Lower lobe of right lung (tissue), 2 donors: ENCODE data around the gene KCNH5. TPM values are rescaled to one million over a fixed set of nuclear protein-coding genes. Genes with fewer than 3 reads are reported as not detected.

Experiments used
- ATAC-seq, 2 donors: fragments of 200-7000 bp; cut with Tn5 transposase; one replicate each; pipeline ENCODE4 v1.9.1; 2020 to 2022; ENCODE audit warnings: mild to moderate bottlenecking in 2 of 2, moderate library complexity in 2 of 2
- DNase-seq: peaks from one replicate; pipeline ENCODE4 v3.0.0-alpha.2; 2020
- H3K27ac ChIP-seq: fragments of 200-600 bp; one replicate; pipeline ENCODE4 v1.8.0; 2022
- H3K27me3 ChIP-seq: fragments of 200-600 bp; one replicate; pipeline ENCODE4 v1.8.0; 2022; ENCODE audit warnings: low read depth
- H3K36me3 ChIP-seq: fragments of 200-600 bp; one replicate; pipeline ENCODE4 v1.8.0; 2022; ENCODE audit warnings: mild to moderate bottlenecking
- H3K4me1 ChIP-seq: fragments of 200-600 bp; one replicate; pipeline ENCODE4 v1.8.0; 2022
- H3K4me3 ChIP-seq: fragments of 200-600 bp; one replicate; pipeline ENCODE4 v1.8.0; 2022; ENCODE audit warnings: mild to moderate bottlenecking
- H3K9me3 ChIP-seq: fragments of 200-600 bp; one replicate; pipeline ENCODE4 v1.8.0; 2022
- CTCF ChIP-seq: fragments of 200-600 bp; IDR thresholded peaks from one replicate; pipeline ENCODE4 v1.8.0; 2022; ENCODE audit warnings: antibody characterized with exemption, mild to moderate bottlenecking
- intact Hi-C: fragments of 100-400 bp; cut with DNase I; formaldehyde crosslinking; loops from one replicate; pipeline ENCODE4 v1.11.0; 2022
- total RNA-seq: library from RNA; stranded (reverse); fragmentation: NEBNext Ultra II Directional; extraction: Animal tissue kit (Norgen Biotek cat#: 25700); gene quantifications from one replicate; pipeline ENCODE4 v1.2.1, GENCODE V29; 2021
- donor health status: DM: no; HTN: yes; CAD: no; lungs with severe emphysema.

The KCNH5 gene
- total RNA-seq, 1 donor from 2014 or later = not detected

GRCh38 chr14:62709773-62710172 is 335.5 kb downstream of the KCNH5 start:
- TF ChIP-seq CTCF = no peak

GRCh38 chr14:62706217-62706616 is 339.0 kb downstream of the KCNH5 start:
- ATAC-seq = no peak
- TF ChIP-seq CTCF = no peak
- Histone ChIP-seq H3K4me1 (no peaks in the 10 kb centered on the region), H3K9me3 (no peaks in the 10 kb centered on the region), H3K4me3 (no peak overlapping the region), H3K27ac (no peak overlapping the region), H3K36me3 (no peaks in the 10 kb centered on the region), H3K27me3 (no peaks in the 10 kb centered on the region)
- no peak for DNase-seq
- intact Hi-C loops = no loop called here

More at GRCh38 chr14:62709773-62710172, 335.5 kb downstream of the KCNH5 start:
- Histone ChIP-seq H3K27me3 (no peaks in the 10 kb centered on the region), H3K27ac (no peak overlapping the region), H3K36me3 (no peaks in the 10 kb centered on the region), H3K4me3 (no peak overlapping the region), H3K9me3 (no peaks in the 10 kb centered on the region), H3K4me1 (no peaks in the 10 kb centered on the region)
- ATAC-seq = no peak
- intact Hi-C loops = no loop called here
- DNase-seq = no peak

DNA sequence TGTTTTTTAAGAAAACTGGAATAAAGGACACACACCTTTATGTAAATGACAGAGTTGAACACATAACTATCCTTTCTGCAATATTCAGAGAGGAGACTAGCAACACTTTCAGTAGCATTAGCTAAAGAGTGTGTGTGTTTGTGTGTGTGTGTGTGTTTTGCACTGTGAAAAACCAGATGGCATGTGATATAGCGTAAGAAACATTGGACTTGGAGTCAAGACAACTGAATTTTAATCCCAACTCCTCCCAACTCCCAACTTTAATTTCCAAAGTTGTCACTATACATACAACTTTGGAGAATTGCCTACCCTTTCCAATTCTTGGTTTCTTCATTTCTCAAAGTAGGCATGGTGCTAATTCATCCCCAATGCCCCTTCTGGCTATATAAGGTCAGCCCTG is 347.8 kb downstream of the KCNH5 start:
- TF ChIP-seq CTCF = no peak
- ATAC-seq (no peak), DNase-seq (no peak)
- no peak overlapping the region for H3K27ac ChIP-seq
- no peaks in the 10 kb centered on the region for H3K9me3 ChIP-seq
- H3K36me3 ChIP-seq = no peaks in the 10 kb centered on the region
- H3K4me3 ChIP-seq = no peak overlapping the region
- H3K4me1 ChIP-seq = no peaks in the 10 kb centered on the region
- H3K27me3 ChIP-seq = no peaks in the 10 kb centered on the region
- intact Hi-C loops = no loop called here

DNA sequence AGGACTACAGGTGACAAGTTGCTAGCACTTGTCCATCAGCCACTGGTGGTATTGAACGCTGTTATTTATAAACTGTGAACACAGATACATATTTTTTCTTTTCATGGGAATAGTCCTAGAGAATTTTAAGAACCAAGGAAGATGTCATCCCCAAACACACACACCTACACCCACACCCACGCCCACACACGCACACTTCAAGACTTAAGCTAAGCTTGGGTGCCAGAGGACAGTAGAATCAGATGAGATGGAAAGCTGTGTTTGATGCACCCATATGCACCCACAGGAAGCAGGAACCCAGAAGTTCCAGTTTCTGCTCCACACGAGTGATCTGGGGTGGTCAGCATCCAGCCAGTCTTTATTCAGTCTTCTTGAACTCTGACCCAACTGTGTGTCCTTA is 348.3 kb downstream of the KCNH5 start:
- H3K27me3 ChIP-seq = no peaks in the 10 kb centered on the region
- no peaks in the 10 kb centered on the region for H3K9me3 ChIP-seq
- intact Hi-C loops = no loop called here
- DNase-seq (no peak), ATAC-seq (no peak)
- no peaks in the 10 kb centered on the region for H3K36me3 ChIP-seq
- no peak overlapping the region for H3K4me3 ChIP-seq
- no peak overlapping the region for H3K27ac ChIP-seq
- TF ChIP-seq CTCF = no peak
- no peaks in the 10 kb centered on the region for H3K4me1 ChIP-seq

DNA sequence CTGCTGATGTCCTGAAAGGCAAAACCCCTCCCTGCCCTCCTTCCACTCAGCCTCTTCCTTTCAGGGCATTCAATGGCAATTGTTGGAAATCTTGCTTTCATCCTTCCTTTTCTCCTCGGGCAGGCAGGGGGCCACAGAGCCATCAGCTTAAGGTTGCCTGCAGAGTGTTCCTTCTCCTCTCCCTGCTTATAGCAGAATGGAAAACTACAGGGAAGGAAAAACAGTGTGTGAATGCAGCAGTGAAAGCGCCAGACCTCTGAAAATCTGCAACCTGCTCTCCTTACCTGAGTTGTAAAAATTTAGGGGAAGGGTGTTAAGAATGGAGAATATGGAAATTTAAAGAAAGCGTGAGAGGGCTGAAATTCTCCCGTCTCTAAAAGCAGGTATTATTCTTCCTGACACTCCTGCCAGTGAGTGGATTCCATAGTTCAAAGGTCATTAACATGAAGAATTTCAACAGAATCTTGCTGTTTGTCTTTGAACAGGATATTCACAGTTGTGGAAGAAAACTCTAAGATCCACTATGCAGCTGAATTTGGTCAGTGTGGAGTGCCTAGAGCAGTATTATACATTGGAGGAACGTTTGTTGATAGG is 348.8 kb downstream of the KCNH5 start:
- intact Hi-C loops = no loop called here
- H3K4me3 ChIP-seq = no peak overlapping the region
- TF ChIP-seq CTCF = no peak
- ATAC-seq (no peak), DNase-seq (no peak)
- no peaks in the 10 kb centered on the region for H3K9me3 ChIP-seq
- H3K27ac ChIP-seq = no peak overlapping the region
- H3K36me3 ChIP-seq = no peaks in the 10 kb centered on the region
- H3K4me1 ChIP-seq = no peaks in the 10 kb centered on the region
- no peaks in the 10 kb centered on the region for H3K27me3 ChIP-seq
